ENCODE results near the gene L3MBTL1.
"Not testable (repeated sequence)": the region's sequence is repeated elsewhere in the genome, so short reads cannot be mapped to it uniquely, and the experiment has no call there.

Gene L3MBTL1

GRCh38 chr20:43560974-43561373 is 53.5 kb downstream of the L3MBTL1 start:
- DNase-seq, result no peak

DNA sequence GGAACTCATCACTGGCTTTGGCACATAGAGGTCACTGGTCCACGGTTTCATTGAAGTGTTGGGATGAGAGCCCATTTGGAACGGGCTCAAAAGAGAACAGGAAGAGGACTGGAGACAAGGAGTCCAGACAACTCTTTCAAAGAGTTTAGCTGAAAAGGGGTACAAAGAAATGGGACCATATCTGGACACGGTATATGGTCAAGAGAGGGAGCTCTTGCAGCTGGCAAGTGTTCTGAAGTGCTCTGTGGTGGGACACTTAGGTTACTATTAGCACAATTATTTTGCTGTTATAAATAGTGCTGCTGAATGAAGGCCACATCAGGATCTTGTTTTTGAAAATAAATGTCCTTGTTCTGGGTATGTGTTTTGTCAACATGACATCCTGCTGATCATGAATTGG is 55.9 kb downstream of the L3MBTL1 start:
- DNase-seq, result no peak

DNA sequence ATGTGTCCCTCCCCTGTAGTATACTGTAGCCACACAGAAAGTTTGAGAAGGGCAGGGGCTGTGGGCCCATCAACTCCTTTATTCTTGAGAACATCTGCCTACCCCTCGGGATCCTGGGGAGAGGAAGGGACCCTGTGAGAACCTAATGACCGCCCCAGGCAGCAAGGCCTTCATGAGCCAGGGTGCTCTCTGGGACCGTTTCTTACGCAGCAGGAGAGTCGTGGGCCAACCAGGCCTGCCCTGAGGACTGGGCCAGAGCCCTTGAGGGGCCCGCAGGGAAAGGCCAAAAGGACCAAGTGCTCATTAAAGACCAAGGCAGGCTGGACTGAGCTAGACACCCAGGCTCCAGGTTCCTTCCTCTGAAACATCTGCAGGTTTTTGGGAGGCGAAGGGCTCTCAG is 56.5 kb downstream of the L3MBTL1 start:
- no peak for DNase-seq

- DNase-seq, result no peak
Observed at GRCh38 chr20:43564455-43564854, 57.0 kb downstream of the L3MBTL1 start.

DNA sequence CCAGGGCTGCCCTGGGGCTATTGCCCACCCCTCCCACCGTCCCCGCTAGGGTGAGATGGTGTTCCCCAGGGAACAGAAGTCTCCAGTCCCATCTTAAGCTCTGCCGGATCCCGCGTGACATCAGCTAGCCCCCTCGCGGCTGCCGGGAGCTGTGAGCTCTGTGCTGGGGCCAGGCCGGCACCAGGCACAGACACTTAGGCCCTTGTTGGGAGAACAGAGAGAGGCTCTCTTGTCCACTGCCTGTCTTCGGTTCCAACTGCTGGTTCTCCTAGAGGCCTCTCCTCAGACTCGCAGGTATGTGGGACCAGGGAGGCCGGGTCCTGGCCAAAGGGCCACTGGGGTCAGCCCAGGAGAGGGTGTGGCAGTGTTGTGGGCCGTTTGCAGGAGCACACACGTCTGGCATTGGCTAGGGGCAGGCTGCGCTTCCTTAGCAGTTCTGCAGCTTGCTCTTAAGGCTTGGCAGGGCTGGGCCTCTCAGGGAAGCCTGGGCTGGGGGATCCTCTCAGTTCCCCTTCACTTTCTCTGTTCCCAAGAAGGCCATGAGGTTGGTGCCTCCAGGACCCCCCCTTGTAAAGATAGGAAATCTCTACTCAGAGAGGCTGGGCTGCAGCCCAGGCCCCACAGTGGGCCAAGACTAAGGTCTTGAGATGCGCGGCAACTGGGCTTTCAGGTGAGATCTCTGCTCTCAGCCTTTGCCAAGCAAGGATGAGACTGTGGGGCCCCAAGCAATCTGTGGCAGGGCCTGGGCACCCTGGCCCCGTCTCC is 57.7 kb downstream of the L3MBTL1 start:
- no peak for DNase-seq

GRCh38 chr20:43565758-43566104 is 58.2 kb downstream of the L3MBTL1 start:
- DNase-seq, result no peak

DNA sequence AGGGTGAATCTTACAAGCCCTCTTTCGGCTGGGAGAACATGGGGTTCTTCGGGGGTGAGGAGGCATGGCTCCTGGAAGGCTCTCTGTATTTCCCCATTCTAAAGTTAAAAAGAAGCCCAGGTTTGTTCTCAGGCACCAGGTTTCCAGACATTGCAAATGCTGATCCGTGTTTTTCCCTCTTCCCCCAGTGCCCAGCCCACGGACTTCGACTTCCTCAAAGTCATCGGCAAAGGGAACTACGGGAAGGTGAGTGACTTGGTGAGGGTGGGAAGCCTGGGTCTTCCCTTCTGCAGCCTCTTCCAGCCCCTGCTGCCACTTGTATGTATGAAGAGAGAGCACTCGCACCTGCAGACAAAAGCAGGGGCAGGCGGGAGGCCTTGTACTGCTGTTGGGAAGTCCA is 60.0 kb downstream of the L3MBTL1 start:
- peak; percentile 24 for DNase-seq

GRCh38 chr20:43568706-43569105 is 61.2 kb downstream of the L3MBTL1 start:
- DNase-seq, result no peak

DNA sequence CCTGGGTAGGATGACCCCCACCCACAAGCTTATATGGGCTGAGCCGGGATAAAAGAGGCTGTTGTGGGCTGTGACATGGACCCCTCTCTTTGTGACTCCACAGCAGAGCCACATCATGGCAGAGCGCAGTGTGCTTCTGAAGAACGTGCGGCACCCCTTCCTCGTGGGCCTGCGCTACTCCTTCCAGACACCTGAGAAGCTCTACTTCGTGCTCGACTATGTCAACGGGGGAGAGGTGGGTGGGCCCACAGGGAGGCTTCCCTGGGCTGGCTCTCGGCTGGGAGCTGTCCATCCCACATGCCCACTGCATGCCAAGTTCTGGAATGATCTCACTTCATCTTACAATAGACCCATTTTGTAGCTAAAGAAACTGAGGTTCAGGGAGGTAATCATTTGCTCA is 61.8 kb downstream of the L3MBTL1 start:
- DNase-seq, result no peak

- DNase-seq, result no peak
Observed at GRCh38 chr20:43570496-43570895, 63.0 kb downstream of the L3MBTL1 start.

GRCh38 chr20:43571310-43571709 is 63.8 kb downstream of the L3MBTL1 start:
- DNase-seq, result no peak

DNA sequence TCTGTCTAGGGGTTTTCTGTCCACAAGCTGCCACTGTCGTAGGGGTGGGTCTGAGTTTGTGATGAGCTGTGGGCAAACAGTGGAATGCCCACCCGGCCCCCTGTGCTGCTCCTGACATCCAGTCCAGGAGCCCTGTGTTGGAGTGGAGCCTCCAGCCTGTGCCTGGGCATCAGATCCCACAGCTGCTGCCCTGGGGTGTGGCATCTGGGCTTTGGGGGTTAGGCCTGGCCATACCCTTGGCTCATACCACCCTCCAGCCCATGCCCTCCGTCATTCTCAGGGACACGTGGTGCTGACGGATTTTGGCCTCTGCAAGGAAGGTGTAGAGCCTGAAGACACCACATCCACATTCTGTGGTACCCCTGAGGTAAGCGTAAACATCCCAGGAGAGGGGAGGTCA is 64.3 kb downstream of the L3MBTL1 start:
- DNase-seq, result no peak

DNA sequence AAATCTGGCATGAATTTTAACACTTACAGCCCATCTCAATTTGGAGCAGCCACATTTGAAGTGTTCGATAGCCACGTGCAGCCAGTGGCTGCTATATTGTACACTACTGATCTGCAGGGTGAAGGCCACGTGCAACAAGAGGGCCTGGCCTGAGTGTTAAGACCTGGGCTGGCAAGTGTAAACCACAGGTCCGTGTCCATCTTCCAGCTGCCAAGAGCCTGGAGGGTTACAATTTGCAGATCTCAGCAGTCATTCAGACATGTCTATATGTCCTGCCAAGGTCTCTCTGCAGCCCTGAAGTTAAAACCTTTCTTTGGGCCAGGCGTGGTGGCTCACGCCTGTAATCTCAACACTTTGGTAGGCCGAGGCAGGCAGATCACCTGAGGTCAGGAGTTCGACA is 65.4 kb downstream of the L3MBTL1 start:
- DNase-seq, result no peak

DNA sequence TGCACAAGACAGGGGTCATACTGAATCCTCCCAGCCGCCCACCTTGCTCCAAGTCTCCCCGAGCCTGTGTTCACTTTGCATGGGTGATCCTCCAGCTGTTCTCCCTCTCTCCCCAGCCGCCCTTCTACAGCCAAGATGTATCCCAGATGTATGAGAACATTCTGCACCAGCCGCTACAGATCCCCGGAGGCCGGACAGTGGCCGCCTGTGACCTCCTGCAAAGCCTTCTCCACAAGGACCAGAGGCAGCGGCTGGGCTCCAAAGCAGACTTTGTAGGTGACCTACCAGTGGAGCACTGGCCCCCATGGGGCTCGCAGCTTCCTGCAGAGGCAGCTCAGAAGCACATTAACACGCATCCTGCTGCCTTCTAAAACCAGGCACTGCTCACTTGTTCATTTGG is 68.6 kb downstream of the L3MBTL1 start:
- DNase-seq, result no peak

DNA sequence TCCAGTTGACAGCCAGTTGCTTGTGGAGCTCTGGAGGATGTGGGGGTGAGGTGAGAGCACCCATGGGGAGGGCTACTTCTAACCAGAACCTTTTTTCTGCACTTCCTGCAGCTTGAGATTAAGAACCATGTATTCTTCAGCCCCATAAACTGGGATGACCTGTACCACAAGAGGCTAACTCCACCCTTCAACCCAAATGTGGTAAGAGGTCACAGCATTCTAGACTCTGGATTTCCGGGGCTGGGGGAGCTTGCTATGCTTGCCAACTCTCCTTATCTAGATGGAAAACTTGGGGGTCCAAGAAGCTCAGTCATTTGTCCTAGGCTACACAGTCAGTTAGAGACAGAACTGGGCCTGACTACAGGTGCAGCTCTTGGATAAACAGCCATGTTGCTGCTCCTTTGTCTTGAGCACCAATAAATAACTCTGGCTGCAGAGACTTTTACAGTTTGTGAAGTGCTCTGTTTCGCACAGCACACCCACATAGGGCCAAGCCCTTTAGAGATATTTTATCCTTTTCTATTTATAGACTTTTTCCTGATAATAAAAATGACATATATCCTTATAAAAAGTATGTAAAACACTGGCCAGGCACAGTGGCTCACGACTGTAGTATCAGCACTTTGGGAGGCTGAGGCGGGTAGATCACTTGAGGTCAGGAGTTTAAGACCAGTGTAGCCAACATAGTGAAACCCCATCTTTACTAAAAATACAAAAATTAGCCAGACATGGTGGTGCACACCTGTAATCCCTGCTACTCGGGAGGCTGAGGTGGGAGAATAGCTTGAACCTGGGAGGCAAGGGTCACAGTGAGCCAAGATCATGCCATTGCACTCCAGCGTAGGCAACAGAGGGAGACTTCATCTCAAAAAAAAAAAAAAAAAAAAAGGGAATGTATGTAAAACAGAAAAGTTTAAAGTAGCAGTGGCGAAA is 72.6 kb downstream of the L3MBTL1 start:
- DNase-seq, result no peak

DNA sequence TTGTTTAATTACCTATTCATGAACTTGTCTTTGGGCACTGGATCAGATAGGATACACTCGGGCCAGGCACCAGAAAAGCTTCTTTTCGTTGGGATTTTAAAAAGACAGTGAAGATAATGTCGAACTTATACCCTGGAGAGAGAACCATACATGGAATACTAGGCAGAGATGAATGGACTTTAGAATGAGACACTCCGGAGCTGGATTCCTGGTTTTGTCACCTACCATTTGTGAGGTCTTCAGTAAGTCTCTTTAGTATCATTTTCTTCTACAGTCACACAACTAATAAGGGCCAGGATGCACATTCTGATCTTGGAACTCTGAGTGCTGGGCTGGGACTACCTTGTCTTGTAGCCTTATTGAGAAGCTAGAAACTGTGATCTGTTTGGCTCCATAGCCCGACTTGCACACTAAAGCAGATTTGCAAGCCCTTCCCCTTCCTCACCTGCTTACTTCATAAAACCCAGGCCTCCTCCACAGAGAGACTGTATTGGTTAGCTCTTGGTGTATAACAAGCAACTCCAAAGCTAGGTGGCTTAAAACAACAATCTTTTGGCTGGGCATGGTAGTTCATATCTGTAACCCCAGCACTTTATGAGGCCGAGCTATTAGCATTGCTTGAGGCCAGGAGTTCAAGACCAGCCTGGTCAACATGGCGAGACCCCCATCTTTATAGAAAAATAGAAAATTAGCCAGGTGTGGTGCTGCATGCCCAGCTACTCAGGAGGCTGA is 75.8 kb downstream of the L3MBTL1 start:
- no peak for DNase-seq

- DNase-seq, result peak; percentile 25
Observed at GRCh38 chr20:43583982-43584432, 76.5 kb downstream of the L3MBTL1 start.

GRCh38 chr20:43584448-43585136 is 77.1 kb downstream of the L3MBTL1 start:
- DNase-seq, result no peak

GRCh38 chr20:43586641-43587040 is 79.1 kb downstream of the L3MBTL1 start:
- no peak for DNase-seq

DNA sequence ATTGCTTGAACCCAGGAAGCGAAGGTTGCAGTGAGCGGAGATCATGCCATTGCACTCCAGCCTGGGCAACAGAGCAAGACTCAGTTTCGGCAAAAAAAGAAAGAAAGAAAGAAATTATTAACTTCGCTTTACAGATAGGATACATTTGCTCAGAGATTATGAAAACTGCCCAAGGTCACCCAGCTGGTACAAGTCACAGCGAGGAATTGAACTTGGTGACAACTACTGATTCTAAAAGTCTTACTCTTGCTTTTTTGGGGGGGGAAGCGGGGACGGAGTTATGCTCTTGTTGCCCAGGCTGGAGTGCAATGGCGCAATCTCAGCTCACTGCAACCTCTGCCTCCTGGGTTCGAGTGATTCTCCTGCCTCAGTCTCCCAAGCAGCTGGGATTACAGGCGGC is 81.0 kb downstream of the L3MBTL1 start:
- not testable (repeated sequence) for DNase-seq

DNA sequence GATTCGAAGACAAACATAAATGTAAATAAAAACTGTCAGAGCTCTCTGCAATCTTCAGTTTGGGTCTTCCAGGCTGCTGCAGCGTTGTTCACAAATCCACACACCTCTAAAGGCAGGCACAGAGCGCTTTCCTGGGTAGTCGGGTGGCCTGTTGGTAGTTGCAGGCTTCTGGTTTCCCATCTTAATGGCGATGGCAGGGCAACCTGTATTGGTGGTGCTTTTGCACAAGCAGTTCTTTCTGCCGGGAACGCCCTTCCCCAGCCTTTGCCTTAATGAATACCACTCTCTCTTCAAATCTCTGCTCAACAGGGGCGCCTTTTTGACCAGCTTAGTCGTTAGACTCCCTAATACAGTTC is 82.5 kb downstream of the L3MBTL1 start:
- DNase-seq, result no peak

- DNase-seq, result peak; percentile 92
Observed at GRCh38 chr20:43590392-43591303, 83.2 kb downstream of the L3MBTL1 start, which contains the start of gene IFT52. TSS of gene IFT52 (plus strand) at chr20:43590937. CDS start at chr20:43594699, 3,762 bp downstream.
